Fibroblast of pulmonary artery (primary cell): Measurements from ENCODE around the gene PPP6R3.
"Not testable (repeated sequence)": the region's sequence is repeated elsewhere in the genome, so short reads cannot be mapped to it uniquely, and the experiment has no call there.

Experiments used
- DNase-seq: peaks from one replicate; pipeline ENCODE4 v3.0.0-alpha.2; 2010; ENCODE audit warnings: low read depth
- H3K4me3 ChIP-seq: replicated peaks from 2 replicates; pipeline ENCODE4 v1.5.1; 2011; ENCODE audit warnings: low read depth, mild to moderate bottlenecking, control low read depth, low read length, moderate library complexity
- CTCF ChIP-seq: IDR thresholded peaks from 2 replicates; pipeline ENCODE4 v1.5.1; 2011; ENCODE audit warnings: mild to moderate bottlenecking, control low read depth, low read length, inconsistent platforms; ENCODE audit errors: missing control alignments

The PPP6R3 gene

GRCh38 chr11:68429661-68430060 lies 30.9 kb upstream of the PPP6R3 start:
- DNase-seq = no peak
- no peak overlapping the region for H3K4me3 ChIP-seq
- TF ChIP-seq CTCF = no peak

DNA sequence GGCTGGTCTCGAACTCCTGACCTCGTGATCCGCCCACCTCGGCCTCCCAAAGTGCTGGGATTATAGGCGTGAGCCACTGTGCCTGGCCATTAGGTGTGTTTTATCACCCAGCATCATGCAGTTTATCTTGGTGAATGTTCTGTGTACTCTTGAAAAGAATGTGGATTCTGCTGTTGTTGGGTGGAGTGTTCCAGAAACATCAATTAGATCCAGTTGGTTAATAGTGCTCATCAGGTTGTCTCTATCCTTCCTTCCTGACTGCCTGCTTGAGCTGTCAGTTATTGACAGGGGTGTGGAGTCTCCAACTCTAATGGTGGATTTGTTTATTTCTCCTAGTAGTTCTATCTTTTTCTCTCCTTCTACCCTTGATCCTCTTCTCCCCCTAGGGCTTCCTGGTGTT lies 30.2 kb upstream of the PPP6R3 start:
- TF ChIP-seq CTCF = no peak
- no peak for DNase-seq
- no peak overlapping the region for H3K4me3 ChIP-seq

- no peak for TF ChIP-seq CTCF
- no peak overlapping the region for H3K4me3 ChIP-seq
- DNase-seq = no peak
Measured at GRCh38 chr11:68430801-68431200, 29.8 kb upstream of the PPP6R3 start.

DNA sequence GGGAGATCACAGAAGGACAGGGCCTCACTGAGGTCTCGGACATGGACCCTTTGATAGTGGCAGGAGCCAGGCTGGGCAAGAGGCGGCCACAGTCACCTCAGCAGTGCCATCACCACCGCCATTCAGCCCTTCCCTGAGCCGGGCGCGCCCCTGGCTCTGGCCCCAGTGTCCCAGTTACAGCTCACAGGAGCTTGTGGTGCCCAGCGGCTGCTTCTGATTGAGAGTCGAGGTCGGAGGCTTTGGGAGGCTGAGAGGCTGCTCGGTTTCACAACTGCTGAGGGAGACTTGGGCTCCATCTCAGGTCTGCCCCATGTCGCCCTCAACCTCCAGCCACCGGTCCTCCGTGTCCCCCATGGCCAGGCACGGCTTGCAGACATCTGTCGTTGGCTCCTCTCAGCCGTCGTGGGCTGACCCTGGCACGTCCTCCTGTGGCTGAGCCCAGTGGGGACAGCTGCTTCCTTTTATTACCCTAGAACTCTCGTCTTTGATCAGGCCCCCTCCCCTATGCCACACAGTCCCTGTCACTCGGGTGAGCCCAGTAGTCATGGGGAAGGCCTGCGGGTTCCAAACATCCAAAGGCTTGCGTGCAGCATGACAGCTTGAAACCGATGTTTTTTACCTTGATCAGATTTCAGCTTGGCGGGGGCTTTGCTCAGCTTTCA lies 28.4 kb upstream of the PPP6R3 start:
- H3K4me3 ChIP-seq = no peak overlapping the region
- DNase-seq = no peak
- no peak for TF ChIP-seq CTCF

- no peak overlapping the region for H3K4me3 ChIP-seq
- no peak for DNase-seq
- TF ChIP-seq CTCF = no peak
Measured at GRCh38 chr11:68432874-68433273, 27.7 kb upstream of the PPP6R3 start.

- DNase-seq = no peak
- TF ChIP-seq CTCF = no peak
- H3K4me3 ChIP-seq = no peak overlapping the region
Measured at GRCh38 chr11:68433541-68433940, 27.0 kb upstream of the PPP6R3 start.

DNA sequence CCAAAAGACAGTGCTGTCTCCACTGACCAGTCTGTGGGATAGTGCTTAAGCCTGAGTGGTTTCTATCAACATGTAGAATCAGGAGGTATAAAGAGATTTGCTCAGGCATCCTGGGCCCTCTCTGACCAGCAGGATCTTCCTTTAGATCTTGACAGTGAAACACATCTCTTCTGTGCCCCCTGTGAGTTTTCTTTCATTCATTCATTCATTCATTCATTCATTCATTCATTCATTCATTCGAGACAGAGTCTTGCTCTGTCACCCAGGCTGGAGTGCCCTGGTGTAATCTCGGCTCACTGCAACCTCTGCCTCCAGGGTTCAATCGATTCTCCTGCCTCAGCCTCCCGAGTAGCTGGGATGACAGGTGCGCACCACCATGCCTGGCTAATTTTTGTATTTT lies 26.4 kb upstream of the PPP6R3 start:
- not testable (repeated sequence) for H3K4me3 ChIP-seq, DNase-seq
